Smooth muscle cell of bladder (primary cell): ENCODE data around the gene WDR91. TPM values are rescaled to one million over a fixed set of nuclear protein-coding genes. Genes with fewer than 3 reads are reported as not detected.

ENCODE experiments used
- total RNA-seq: library from RNA; depleted of rRNA; stranded (reverse); fragments of >200 nt; gene quantifications from 2 replicates; pipeline ENCODE4 v1.2.3, GENCODE V29; 2014

Gene WDR91
- total RNA-seq, result 4.7 and 5.8 TPM in 2 replicates

GRCh38 chr7:135211179-135211945 is at the start of gene WDR91:
TSS of gene WDR91 (minus strand) at chr7:135211526. CDS start at chr7:135211502, 24 bp downstream.

GRCh38 chr7:135233570-135233969 is 22.2 kb upstream of the WDR91 start, which contains the start of gene STRA8:
TSS of gene STRA8 (plus strand) at chr7:135233838. CDS start at chr7:135240525, 6,687 bp downstream.

GRCh38 chr7:135170274-135170997 is 40.9 kb downstream of the WDR91 start, which contains the start of gene CYREN:
TSS of gene CYREN (minus strand) at chr7:135170707. CDS start at chr7:135168922, 1,785 bp downstream.

GRCh38 chr7:135147899-135148721 is 63.2 kb downstream of the WDR91 start, which contains the start of gene TMEM140:
TSS of gene TMEM140 (plus strand) at chr7:135148072. CDS start at chr7:135164442, 16,370 bp downstream.

Other genes starting within 250 kb of the WDR91 start
- 0.71 and 1.4 TPM in 2 replicates for gene AGBL3, start 225.0 kb downstream of the WDR91 start, total RNA-seq
- 9.5 and 14.6 TPM in 2 replicates for gene TMEM140, start 63.5 kb downstream of the WDR91 start, total RNA-seq
- 30.0 and 43.8 TPM in 2 replicates for gene CYREN, start 40.8 kb downstream of the WDR91 start, total RNA-seq
- not detected in 2 replicates for gene STRA8, start 22.3 kb upstream of the WDR91 start, total RNA-seq